GM19025 (cell line): ENCODE results near the gene APPBP2.
"Not testable (repeated sequence)": the region's sequence is repeated elsewhere in the genome, so short reads cannot be mapped to it uniquely, and the experiment has no call there.

Experiments used
- ATAC-seq: cut with Tn5 transposase; IDR thresholded peaks from one replicate; pipeline ENCODE4 v1.9.1; 2021; ENCODE audit warnings: mild to moderate bottlenecking, low read depth, moderate library complexity; ENCODE audit not compliant: unreplicated experiment

Gene APPBP2

GRCh38 chr17:60442271-60443173 is 83.5 kb downstream of the APPBP2 start:
- no peak for ATAC-seq

- ATAC-seq: no peak
Observed at GRCh38 chr17:60439501-60439900, 86.5 kb downstream of the APPBP2 start.

GRCh38 chr17:60436676-60437075 is 89.4 kb downstream of the APPBP2 start:
- no peak for ATAC-seq

- no peak for ATAC-seq
Observed at GRCh38 chr17:60435244-60436167, 90.5 kb downstream of the APPBP2 start.

- ATAC-seq: not testable (repeated sequence)
Observed at GRCh38 chr17:60433021-60433997, 92.7 kb downstream of the APPBP2 start.

GRCh38 chr17:60430561-60430960 is 95.5 kb downstream of the APPBP2 start:
- ATAC-seq: not testable (repeated sequence)

- ATAC-seq: not testable (repeated sequence)
Observed at GRCh38 chr17:60428491-60428890, 97.6 kb downstream of the APPBP2 start.

- ATAC-seq: no peak
Observed at GRCh38 chr17:60426596-60426995, 99.4 kb downstream of the APPBP2 start.

GRCh38 chr17:60425626-60426025 is 100.4 kb downstream of the APPBP2 start:
- no peak for ATAC-seq

GRCh38 chr17:60423865-60424264 is 102.2 kb downstream of the APPBP2 start:
- no peak for ATAC-seq

- no peak for ATAC-seq
Observed at GRCh38 chr17:60422162-60422665, 103.8 kb downstream of the APPBP2 start, which contains the start of gene CHCT1. Gene CHCT1 (plus strand): TSS chr17:60422489. CDS start chr17:60422593, 104 bp downstream.

GRCh38 chr17:60421273-60422161 is 104.5 kb downstream of the APPBP2 start:
- peak; percentile 89 for ATAC-seq

- not testable (repeated sequence) for ATAC-seq
Observed at GRCh38 chr17:60419875-60420274, 106.2 kb downstream of the APPBP2 start.

GRCh38 chr17:60419003-60419402 is 107.0 kb downstream of the APPBP2 start:
- not testable (repeated sequence) for ATAC-seq

GRCh38 chr17:60416368-60416925 is 109.6 kb downstream of the APPBP2 start:
- ATAC-seq: no peak

GRCh38 chr17:60415146-60415545 is 110.9 kb downstream of the APPBP2 start:
- ATAC-seq: no peak

GRCh38 chr17:60412701-60413100 is 113.3 kb downstream of the APPBP2 start:
- ATAC-seq: no peak

GRCh38 chr17:60410001-60410400 is 116.0 kb downstream of the APPBP2 start:
- no peak for ATAC-seq
